CD8-positive, alpha-beta memory T cell (primary cell): Measurements from ENCODE around the gene HSD17B14. TPM values are rescaled to one million over a fixed set of nuclear protein-coding genes. Genes with fewer than 3 reads are reported as not detected.
A peak's percentile ranks its signal among the peaks of the same experiment; 100 is the strongest.

ENCODE experiments used
- CTCF ChIA-PET: fragments of 350-600 bp; sonication (Branson Sonifier 250); formaldehyde crosslinking; loops from one replicate; lab custom pipeline; 2021; ENCODE audit warnings: antibody characterized with exemption; lab: Charles Lee
- POLR2A ChIA-PET: fragments of 350-600 bp; sonication (Branson Sonifier 250); formaldehyde crosslinking; loops from one replicate; lab custom pipeline; 2021; ENCODE audit warnings: antibody characterized with exemption; lab: Charles Lee
- DNase-seq, 5 donors: peaks; one replicate each; pipeline versions ENCODE4 v3.0.0 to v3.0.0-alpha.2; 2020 to 2022; ENCODE audit warnings: mixed read lengths in 1 of 5
- H3K27ac ChIP-seq: one replicate; pipeline ENCODE4 v1.7.0; 2013; ENCODE audit warnings: low read depth, mild to moderate bottlenecking, low read length, moderate library complexity
- H3K27me3 ChIP-seq: 2 replicates; pipeline ENCODE4 v1.7.0; 2013; ENCODE audit warnings: low read length, mild to moderate bottlenecking; ENCODE audit not compliant: insufficient read depth, poor library complexity, severe bottlenecking
- H3K36me3 ChIP-seq: 2 replicates; pipeline ENCODE4 v1.7.0; 2013; ENCODE audit warnings: mild to moderate bottlenecking, low read length, moderate library complexity; ENCODE audit not compliant: insufficient read depth
- H3K4me1 ChIP-seq: 2 replicates; pipeline ENCODE4 v1.7.0; 2013; ENCODE audit warnings: mild to moderate bottlenecking, low read length, moderate library complexity; ENCODE audit not compliant: insufficient read depth
- H3K4me3 ChIP-seq: 2 replicates; pipeline ENCODE4 v1.7.0; 2013; ENCODE audit warnings: mild to moderate bottlenecking, low read length
- H3K9me3 ChIP-seq: 2 replicates; pipeline ENCODE4 v1.7.0; 2013; ENCODE audit warnings: mild to moderate bottlenecking, low read length
- H3K27ac Mint-ChIP-seq, 8 donors: one replicate each; pipeline ENCODE4 v1.8.0; 2020 to 2021; ENCODE audit warnings: mixed read lengths in 8 of 8, mild to moderate bottlenecking in 6 of 8, inconsistent platforms in 3 of 8, moderate library complexity in 3 of 8
- H3K27me3 Mint-ChIP-seq, 2 donors: one replicate each; pipeline ENCODE4 v1.8.0; 2020 to 2021; ENCODE audit warnings: mixed read lengths in 2 of 2, mild to moderate bottlenecking in 1 of 2, moderate library complexity in 1 of 2
- H3K36me3 Mint-ChIP-seq, 3 donors: one replicate each; pipeline ENCODE4 v1.8.0; 2020 to 2021; ENCODE audit warnings: mixed read lengths in 3 of 3, inconsistent platforms in 1 of 3, mild to moderate bottlenecking in 1 of 3
- H3K4me1 Mint-ChIP-seq, 3 donors: one replicate each; pipeline ENCODE4 v1.8.0; 2020 to 2021; ENCODE audit warnings: mixed read lengths in 3 of 3, inconsistent platforms in 1 of 3, mild to moderate bottlenecking in 1 of 3
- H3K4me3 Mint-ChIP-seq, 7 donors: one replicate each; pipeline ENCODE4 v1.8.0; 2020 to 2021; ENCODE audit warnings: mixed read lengths in 7 of 7, mild to moderate bottlenecking in 6 of 7, moderate library complexity in 4 of 7, inconsistent platforms in 2 of 7
- H3K9me3 Mint-ChIP-seq, 5 donors: one replicate each; pipeline ENCODE4 v1.8.0; 2020 to 2022; ENCODE audit warnings: mixed read lengths in 5 of 5, mild to moderate bottlenecking in 3 of 5, moderate library complexity in 2 of 5, inconsistent platforms in 1 of 5
- polyA plus RNA-seq: library from polyadenylated mRNA; unstranded; fragments of 300-500 nt; fragmentation: Illumina TruSeq; gene quantifications from one replicate; pipeline ENCODE4 v1.2.3, GENCODE V29; 2021
- total RNA-seq, 2 experiments: library from RNA; stranded (reverse); gene quantifications; one replicate each; pipeline ENCODE4 v1.2.3, GENCODE V29; 2021

Gene HSD17B14
- total and polyA plus RNA-seq, 3 experiments from 2014 or later, result 0.18 to 1.1 (median 0.37) TPM

GRCh38 chr19:48826606-48827020 lies 9.7 kb downstream of the HSD17B14 start:
- no peak overlapping the region for H3K27ac ChIP-seq
- no peaks in the 10 kb centered on the region for H3K4me1 Mint-ChIP-seq
- H3K36me3 ChIP-seq, result no peaks in the 10 kb centered on the region
- H3K27me3 Mint-ChIP-seq, result no peaks in the 10 kb centered on the region
- H3K4me3 Mint-ChIP-seq, result no peak overlapping the region
- no peak overlapping the region for H3K27ac Mint-ChIP-seq
- H3K4me3 ChIP-seq, result no peak overlapping the region
- H3K9me3 Mint-ChIP-seq, result no peaks in the 10 kb centered on the region
- POLR2A ChIA-PET, result interaction anchor here (1.2 kb wide), 1 partner anchor 39 kb away, joined by 5 read pairs; no protein-coding TSS in a partner anchor
- CTCF ChIA-PET, result interaction anchor here (1.2 to 3.2 kb wide), 2 partner anchors 16 to 31 kb away, joined by 3 to 14 read pairs; no protein-coding TSS in a partner anchor
- no peaks in the 10 kb centered on the region for H3K9me3 ChIP-seq
- no peaks in the 10 kb centered on the region for H3K4me1 ChIP-seq
- H3K36me3 Mint-ChIP-seq, result no peaks in the 10 kb centered on the region
- no peaks in the 10 kb centered on the region for H3K27me3 ChIP-seq
- DNase-seq, result no peak

- Mint-ChIP-seq H3K4me1 (no peaks in the 10 kb centered on the region), H3K27me3 (no peaks in the 10 kb centered on the region), H3K4me3 (no peak overlapping the region), H3K27ac (no peak overlapping the region), H3K9me3 (no peaks in the 10 kb centered on the region), H3K36me3 (no peaks in the 10 kb centered on the region)
- Histone ChIP-seq H3K27ac (no peak overlapping the region), H3K36me3 (no peaks in the 10 kb centered on the region), H3K9me3 (no peaks in the 10 kb centered on the region), H3K4me1 (no peaks in the 10 kb centered on the region), H3K4me3 (no peak overlapping the region), H3K27me3 (no peaks in the 10 kb centered on the region)
- ChIA-PET CTCF (no interaction called here), POLR2A (no interaction called here)
- DNase-seq, result no peak
These were observed 13.8 kb downstream of the HSD17B14 start for GRCh38 chr19:48822514-48822913.

- H3K4me3 Mint-ChIP-seq, result no peak overlapping the region
- CTCF ChIA-PET, result interaction anchor here (0.6 to 1.4 kb wide), 2 partner anchors 21 to 305 kb away, joined by 3 to 4 read pairs; no protein-coding TSS in a partner anchor
- no peaks in the 10 kb centered on the region for H3K36me3 ChIP-seq
These were observed 14.7 kb downstream of the HSD17B14 start for GRCh38 chr19:48821633-48822032.

GRCh38 chr19:48819366-48819816 lies 16.9 kb downstream of the HSD17B14 start:
- peaks cover 5% of the 10 kb centered on the region for H3K4me1 ChIP-seq
- ChIA-PET CTCF (no interaction called here), POLR2A (interaction anchor here (0.6 kb wide), 1 partner anchor 174 kb away, joined by 3 read pairs; no protein-coding TSS in a partner anchor)
- Mint-ChIP-seq H3K4me1 (peaks cover 0 to 5% (median 0%) of the 10 kb centered on the region in 3 donors), H3K36me3 (no peaks in the 10 kb centered on the region), H3K27me3 (no peaks in the 10 kb centered on the region), H3K4me3 (no peak overlapping the region), H3K9me3 (no peaks in the 10 kb centered on the region), H3K27ac (peak overlapping the region in 1 of 8 donors; percentile 11)
- no peak overlapping the region for H3K4me3 ChIP-seq
- H3K9me3 ChIP-seq, result no peaks in the 10 kb centered on the region
- DNase-seq, result no peak
- H3K27me3 ChIP-seq, result no peaks in the 10 kb centered on the region
- H3K27ac ChIP-seq, result no peak overlapping the region
- H3K36me3 ChIP-seq, result no peaks in the 10 kb centered on the region

More at GRCh38 chr19:48821633-48822032, 14.7 kb downstream of the HSD17B14 start:
- H3K27ac ChIP-seq, result no peak overlapping the region
- POLR2A ChIA-PET, result no interaction called here
- Mint-ChIP-seq H3K27ac (no peak overlapping the region), H3K36me3 (no peaks in the 10 kb centered on the region), H3K27me3 (no peaks in the 10 kb centered on the region), H3K4me1 (no peaks in the 10 kb centered on the region), H3K9me3 (no peaks in the 10 kb centered on the region)
- H3K4me3 ChIP-seq, result no peak overlapping the region
- no peaks in the 10 kb centered on the region for H3K9me3 ChIP-seq
- no peaks in the 10 kb centered on the region for H3K27me3 ChIP-seq
- no peaks in the 10 kb centered on the region for H3K4me1 ChIP-seq
- DNase-seq, result no peak

- Mint-ChIP-seq H3K4me3 (no peak overlapping the region), H3K9me3 (no peaks in the 10 kb centered on the region), H3K27me3 (no peaks in the 10 kb centered on the region), H3K36me3 (no peaks in the 10 kb centered on the region), H3K27ac (no peak overlapping the region), H3K4me1 (peaks cover 0 to 5% (median 0%) of the 10 kb centered on the region in 3 donors)
- Histone ChIP-seq H3K27me3 (no peaks in the 10 kb centered on the region), H3K4me1 (peaks cover 5% of the 10 kb centered on the region), H3K36me3 (no peaks in the 10 kb centered on the region), H3K4me3 (no peak overlapping the region), H3K27ac (no peak overlapping the region), H3K9me3 (no peaks in the 10 kb centered on the region)
- CTCF ChIA-PET, result no interaction called here
- no peak for DNase-seq
- POLR2A ChIA-PET, result no interaction called here
These were observed 18.0 kb downstream of the HSD17B14 start for GRCh38 chr19:48818234-48818820.

- H3K36me3 ChIP-seq, result no peaks in the 10 kb centered on the region
- Mint-ChIP-seq H3K4me3 (no peak overlapping the region), H3K27ac (no peak overlapping the region), H3K36me3 (no peaks in the 10 kb centered on the region), H3K27me3 (no peaks in the 10 kb centered on the region), H3K9me3 (no peaks in the 10 kb centered on the region), H3K4me1 (peaks cover 3 to 8% (median 3%) of the 10 kb centered on the region in 3 donors)
- no peak overlapping the region for H3K4me3 ChIP-seq
- no peak for DNase-seq
- ChIA-PET CTCF (no interaction called here), POLR2A (interaction anchor here (1.5 kb wide), 1 partner anchor 22 kb away, joined by 4 read pairs; no protein-coding TSS in a partner anchor)
- no peaks in the 10 kb centered on the region for H3K27me3 ChIP-seq
- H3K9me3 ChIP-seq, result no peaks in the 10 kb centered on the region
- H3K27ac ChIP-seq, result no peak overlapping the region
- H3K4me1 ChIP-seq, result peaks cover 5% of the 10 kb centered on the region
These were observed 18.6 kb downstream of the HSD17B14 start for GRCh38 chr19:48817585-48818124.

GRCh38 chr19:48815870-48816501 lies 20.3 kb downstream of the HSD17B14 start:
- no peak overlapping the region for H3K27ac ChIP-seq
- Mint-ChIP-seq H3K27ac (peak overlapping the region in 1 of 8 donors; percentile 32), H3K4me1 (peaks cover 8 to 15% (median 10%) of the 10 kb centered on the region in 3 donors), H3K9me3 (no peaks in the 10 kb centered on the region), H3K4me3 (peak overlapping the region in 1 of 7 donors; percentile 38), H3K36me3 (no peaks in the 10 kb centered on the region), H3K27me3 (no peaks in the 10 kb centered on the region)
- no peak for DNase-seq
- H3K27me3 ChIP-seq, result no peaks in the 10 kb centered on the region
- no peak overlapping the region for H3K4me3 ChIP-seq
- POLR2A ChIA-PET, result interaction anchor here (1.5 kb wide), 1 partner anchor 20 kb away, joined by 4 read pairs; no protein-coding TSS in a partner anchor
- CTCF ChIA-PET, result interaction anchor here (0.7 to 2.3 kb wide), 3 partner anchors 18 to 475 kb away, joined by 3 to 7 read pairs (median 5); no protein-coding TSS in a partner anchor
- H3K4me1 ChIP-seq, result peaks cover 5% of the 10 kb centered on the region
- no peaks in the 10 kb centered on the region for H3K36me3 ChIP-seq
- no peaks in the 10 kb centered on the region for H3K9me3 ChIP-seq

- Histone ChIP-seq H3K9me3 (no peaks in the 10 kb centered on the region), H3K4me1 (peaks cover 11% of the 10 kb centered on the region), H3K27ac (no peak overlapping the region), H3K27me3 (no peaks in the 10 kb centered on the region), H3K36me3 (no peaks in the 10 kb centered on the region), H3K4me3 (no peak overlapping the region)
- Mint-ChIP-seq H3K4me1 (peaks cover 15 to 22% (median 19%) of the 10 kb centered on the region in 3 donors), H3K4me3 (peak overlapping the region in 1 of 7 donors; percentile 39), H3K9me3 (no peaks in the 10 kb centered on the region), H3K27ac (peak overlapping the region in 1 of 8 donors; percentile 26), H3K27me3 (no peaks in the 10 kb centered on the region), H3K36me3 (no peaks in the 10 kb centered on the region)
- POLR2A ChIA-PET, result no interaction called here
- CTCF ChIA-PET, result interaction anchor here (1.1 to 2.9 kb wide), 4 partner anchors 19 to 169 kb away, joined by 3 to 11 read pairs (median 6); partner anchors contain the start of gene CA11
- DNase-seq, result no peak
These were observed 21.4 kb downstream of the HSD17B14 start for GRCh38 chr19:48814895-48815294.
